Fibroblast of skin of abdomen (primary cell): ENCODE measurements around the gene BTF3L4.
A peak's percentile ranks its signal among the peaks of the same experiment; 100 is the strongest.
"Not testable (repeated sequence)": the region's sequence is repeated elsewhere in the genome, so short reads cannot be mapped to it uniquely, and the experiment has no call there.

Experiments
- DNase-seq: peaks from one replicate; pipeline ENCODE4 v3.0.0-alpha.2; 2013

Gene BTF3L4

GRCh38 chr1:52055066-52055865, 829 bp upstream of the BTF3L4 start, which contains the start of gene TXNDC12:
TXNDC12 (minus strand) TSS chr1:52055191; CDS start chr1:52055096, 95 bp downstream.
- peak; percentile 92 for DNase-seq

- DNase-seq: no peak
Measured at GRCh38 chr1:52055866-52056162, 281 bp upstream of the BTF3L4 start.

- no peak for DNase-seq
Measured at GRCh38 chr1:52056937-52057231, 789 bp downstream of the BTF3L4 start.

- no peak for DNase-seq
Measured at GRCh38 chr1:52057255-52057654, 1.2 kb downstream of the BTF3L4 start.

- peak; percentile 10 for DNase-seq
Measured at GRCh38 chr1:52057876-52058415, 1.9 kb downstream of the BTF3L4 start.

GRCh38 chr1:52059321-52059720, 3.2 kb downstream of the BTF3L4 start:
- peak; percentile 62 for DNase-seq

GRCh38 chr1:52059888-52060287, 3.8 kb downstream of the BTF3L4 start:
- DNase-seq: no peak

GRCh38 chr1:52060822-52061221, 4.7 kb downstream of the BTF3L4 start:
- DNase-seq: no peak

- DNase-seq: no peak
Measured at GRCh38 chr1:52063192-52063591, 7.1 kb downstream of the BTF3L4 start.

- no peak for DNase-seq
Measured at GRCh38 chr1:52070704-52071103, 14.6 kb downstream of the BTF3L4 start.

GRCh38 chr1:52072291-52072690, 16.2 kb downstream of the BTF3L4 start:
- DNase-seq: no peak

- not testable (repeated sequence) for DNase-seq
Measured at GRCh38 chr1:52077277-52077676, 21.2 kb downstream of the BTF3L4 start.

- DNase-seq: no peak
Measured at GRCh38 chr1:52080014-52080415, 23.9 kb downstream of the BTF3L4 start.

- not testable (repeated sequence) for DNase-seq
Measured at GRCh38 chr1:52087892-52088291, 31.8 kb downstream of the BTF3L4 start.

GRCh38 chr1:52094300-52094699, 38.2 kb downstream of the BTF3L4 start:
- DNase-seq: not testable (repeated sequence)

- no peak for DNase-seq
Measured at GRCh38 chr1:52096216-52096615, 40.1 kb downstream of the BTF3L4 start.

GRCh38 chr1:52098139-52098871, 42.2 kb downstream of the BTF3L4 start:
- no peak for DNase-seq

GRCh38 chr1:52102336-52103013, 46.4 kb downstream of the BTF3L4 start:
- no peak for DNase-seq

- no peak for DNase-seq
Measured at GRCh38 chr1:52111492-52111891, 55.4 kb downstream of the BTF3L4 start.

GRCh38 chr1:52112489-52112888, 56.4 kb downstream of the BTF3L4 start:
- no peak for DNase-seq

GRCh38 chr1:52119301-52120079, 63.4 kb downstream of the BTF3L4 start:
- no peak for DNase-seq

GRCh38 chr1:52122384-52122783, 66.3 kb downstream of the BTF3L4 start:
- DNase-seq: no peak

GRCh38 chr1:52123622-52124021, 67.5 kb downstream of the BTF3L4 start:
- DNase-seq: no peak
